Measurements from ENCODE around the gene KRTAP10-2. TPM values are rescaled to one million over a fixed set of nuclear protein-coding genes. Genes with fewer than 3 reads are reported as not detected.

KRTAP10-2 gene
- total RNA-seq, 1 experiment from 2014 or later, result not detected

GRCh38 chr21:44527983-44528633 is 23.2 kb downstream of the KRTAP10-2 start:
- DNase-seq (ENCODE audit: extremely low read depth, low read depth), result no peak

GRCh38 chr21:44527156-44527982 is 23.9 kb downstream of the KRTAP10-2 start:
- DNase-seq (ENCODE audit: extremely low read depth, low read depth), result no peak

- no peak for DNase-seq (ENCODE audit: extremely low read depth, low read depth)
These were observed 25.0 kb downstream of the KRTAP10-2 start for GRCh38 chr21:44526096-44526997.

GRCh38 chr21:44525391-44526095 is 25.8 kb downstream of the KRTAP10-2 start:
- no peak for DNase-seq (ENCODE audit: extremely low read depth, low read depth)

GRCh38 chr21:44524414-44525371 is 26.6 kb downstream of the KRTAP10-2 start:
- DNase-seq (ENCODE audit: extremely low read depth, low read depth), result no peak

- DNase-seq (ENCODE audit: extremely low read depth, low read depth), result no peak
These were observed 27.5 kb downstream of the KRTAP10-2 start for GRCh38 chr21:44523567-44524413.

GRCh38 chr21:44522753-44523204 is 28.5 kb downstream of the KRTAP10-2 start:
- no peak for DNase-seq (ENCODE audit: extremely low read depth, low read depth)

- DNase-seq (ENCODE audit: extremely low read depth, low read depth), result no peak
These were observed 29.2 kb downstream of the KRTAP10-2 start for GRCh38 chr21:44521928-44522752.

GRCh38 chr21:44521301-44521927 is 29.9 kb downstream of the KRTAP10-2 start:
- no peak for DNase-seq (ENCODE audit: extremely low read depth, low read depth)

GRCh38 chr21:44520326-44521300 is 30.7 kb downstream of the KRTAP10-2 start:
- no peak for DNase-seq (ENCODE audit: extremely low read depth, low read depth)

- DNase-seq (ENCODE audit: extremely low read depth, low read depth), result no peak
These were observed 31.7 kb downstream of the KRTAP10-2 start for GRCh38 chr21:44519346-44520325.

- DNase-seq (ENCODE audit: extremely low read depth, low read depth), result no peak
These were observed 32.6 kb downstream of the KRTAP10-2 start for GRCh38 chr21:44518686-44519085.

- DNase-seq (ENCODE audit: extremely low read depth, low read depth), result peak; percentile 1
These were observed 34.0 kb downstream of the KRTAP10-2 start for GRCh38 chr21:44517175-44517899.

- DNase-seq (ENCODE audit: extremely low read depth, low read depth), result no peak
These were observed 34.5 kb downstream of the KRTAP10-2 start for GRCh38 chr21:44516828-44517174.
